ENCODE data around the gene NME5. TPM values are rescaled to one million over a fixed set of nuclear protein-coding genes. Genes with fewer than 3 reads are reported as not detected.
A peak's percentile ranks its signal among the peaks of the same experiment; 100 is the strongest.

The NME5 gene
- total and polyA plus RNA-seq, 9 of the 15 experiments (the other 6 are each of a cell fraction or from before 2014, with no cell fraction given) = not detected

DNA sequence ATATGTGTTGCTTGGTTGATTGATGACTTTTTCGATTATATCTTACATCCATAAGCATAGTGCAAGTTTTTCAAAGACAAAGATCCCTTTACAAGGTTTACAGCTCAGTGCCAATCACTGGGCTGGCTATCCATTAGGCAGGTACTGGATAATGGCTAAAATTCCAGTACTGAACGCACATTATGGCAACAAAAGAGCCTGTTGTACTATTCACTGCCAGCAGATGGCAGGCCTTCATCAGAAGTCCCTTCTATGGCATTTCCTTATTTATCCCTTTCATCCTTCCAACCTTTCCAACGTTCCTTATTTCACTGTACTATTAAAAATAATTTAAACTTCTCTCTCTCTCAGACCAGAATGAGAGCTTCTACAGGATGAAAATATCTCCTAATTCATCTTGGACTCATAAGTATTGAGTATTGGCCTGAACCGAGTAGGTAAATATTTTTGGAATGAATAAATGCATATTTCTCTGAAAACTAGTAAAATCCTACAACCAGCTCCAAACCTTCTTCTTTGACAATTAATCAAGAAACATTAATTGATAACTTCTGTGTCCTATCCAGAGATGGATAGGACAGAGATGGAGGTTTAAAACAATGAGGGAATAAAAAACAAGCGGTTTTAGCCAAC lies 62.0 kb downstream of the NME5 start:
- no peak overlapping the region for H3K4me2 ChIP-seq (ENCODE audit: insufficient read depth, low read length)
- no TSS peak for BruUV-seq (replicated peaks)
- ChIA-PET POLR2A (no interaction called here), CTCF (ENCODE audit: low intra/inter-chr PET ratio) (interaction anchor here (0.6 to 3.5 kb wide), 4 partner anchors 10 to 1690 kb away, joined by 3 to 32 read pairs (median 4); no protein-coding TSS in a partner anchor)
- intact Hi-C loops (cut with micrococcal nuclease) = loop anchor here (1.0 kb wide), 1 partner anchor 56 kb away; no protein-coding TSS in a partner anchor
- no peak overlapping the region for H3K27ac ChIP-seq (ENCODE audit: extremely low read depth, low read depth, low read length)
- WGBS (ENCODE audit: insufficient coverage, low coverage, missing lambda C conversion rate) = 13% methylated on average over 5 of the region's 5 CpGs
- FAIRE-seq = peak; percentile 92
- H3K36me3 ChIP-seq (ENCODE audit: control insufficient read depth, insufficient read depth, low read length) = no peaks in the 10 kb centered on the region
- DNase-seq (ENCODE audit: extremely low read depth in 1 of 4, low spot score in 3 of 4) = peak; percentile 56 to 73 (median 62)
- in situ Hi-C loops (cut with MboI) = no loop called here
- H3K9me1 ChIP-seq (ENCODE audit: control insufficient read depth, insufficient read depth, low read length) = no peaks in the 10 kb centered on the region
- no peaks in the 10 kb centered on the region; a peak in 1 of 5 replicates for H3K4me1 ChIP-seq (replicated peaks in 1 of 2; ENCODE audit: control insufficient read depth in 2 of 2, insufficient read depth in 2 of 2, low read length in 2 of 2)
- H2AFZ ChIP-seq (ENCODE audit: low read depth, low read length) = no peak overlapping the region
- no peaks in the 10 kb centered on the region for H3K79me2 ChIP-seq (ENCODE audit: control insufficient read depth, insufficient read depth, low read length)
- H3K4me3 ChIP-seq = no peak overlapping the region
- ATAC-seq = peak; percentile 83
- H3K9ac ChIP-seq (ENCODE audit: insufficient read depth in 1 of 2, low read depth in 2 of 2, low read length in 2 of 2) = no peak overlapping the region
- H3K9me3 ChIP-seq (replicated peaks; ENCODE audit: control insufficient read depth, insufficient read depth, low read depth, low read length) = no peaks in the 10 kb centered on the region
- H3K27me3 ChIP-seq (ENCODE audit: control insufficient read depth in 2 of 2, insufficient read depth in 2 of 2, low read length in 2 of 2) = no peaks in the 10 kb centered on the region; a peak in 1 of 5 replicates
- H4K20me1 ChIP-seq (replicated peaks; ENCODE audit: control insufficient read depth, insufficient read depth, low read length) = no peaks in the 10 kb centered on the region
- TF ChIP-seq SMC3 (conservative IDR thresholded peaks at IDR 0.05; ENCODE audit: insufficient read depth, low read depth, low read length) = peak; percentile 71
- peak; percentile 57 to 60; a peak in 2 of 4 replicates for TF ChIP-seq FOXK2 (conservative IDR thresholded peaks at IDR 0.05 in 1 of 2, IDR thresholded peaks at IDR 0.05 in 1 of 2; ENCODE audit: low read depth in 2 of 2)
- peak; percentile 17; the same call in 1 of the 2 replicates for TF ChIP-seq JUND (IDR thresholded peaks at IDR 0.05; ENCODE audit: borderline replicate concordance, low read depth, low read length)
- no peak for TF ChIP-seq JUND (tag; IDR thresholded peaks at IDR 0.05; ENCODE audit: borderline replicate concordance, low read depth, low read length)
- no peak for TF ChIP-seq ZNF282 (CRISPR knock-in tag; IDR thresholded peaks at IDR 0.05)
- no peak for TF ChIP-seq PTBP1 (IDR thresholded peaks at IDR 0.05; ENCODE audit: low read depth, low read length)
- TF ChIP-seq CC2D1A (IDR thresholded peaks at IDR 0.05) = 0 out of 2 replicates have a peak, but pooled peaks have one; percentile 23
- TF ChIP-seq RAD21 (CRISPR knock-in tag; conservative IDR thresholded peaks at IDR 0.05 in 1 of 2, IDR thresholded peaks at IDR 0.05 in 1 of 2) = peak; percentile 78 to 93
- no peak for TF ChIP-seq BMI1 (IDR thresholded peaks at IDR 0.05; ENCODE audit: low read length)
- TF ChIP-seq, protein P1, sequence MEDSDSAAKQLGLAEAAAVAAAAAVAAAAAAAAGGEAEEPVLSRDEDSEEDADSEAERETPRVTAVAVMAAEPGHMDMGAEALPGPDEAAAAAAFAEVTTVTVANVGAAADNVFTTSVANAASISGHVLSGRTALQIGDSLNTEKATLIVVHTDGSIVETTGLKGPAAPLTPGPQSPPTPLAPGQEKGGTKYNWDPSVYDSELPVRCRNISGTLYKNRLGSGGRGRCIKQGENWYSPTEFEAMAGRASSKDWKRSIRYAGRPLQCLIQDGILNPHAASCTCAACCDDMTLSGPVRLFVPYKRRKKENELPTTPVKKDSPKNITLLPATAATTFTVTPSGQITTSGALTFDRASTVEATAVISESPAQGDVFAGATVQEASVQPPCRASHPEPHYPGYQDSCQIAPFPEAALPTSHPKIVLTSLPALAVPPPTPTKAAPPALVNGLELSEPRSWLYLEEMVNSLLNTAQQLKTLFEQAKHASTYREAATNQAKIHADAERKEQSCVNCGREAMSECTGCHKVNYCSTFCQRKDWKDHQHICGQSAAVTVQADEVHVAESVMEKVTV (CRISPR knock-in tag; IDR thresholded peaks at IDR 0.05) = peak; percentile 80
- TF ChIP-seq SPI1 (IDR thresholded peaks at IDR 0.05; ENCODE audit: borderline replicate concordance, low read depth, low read length) = peak; percentile 49; the same call in 1 of the 2 replicates
- no peak for TF ChIP-seq NFATC3 (IDR thresholded peaks at IDR 0.05)
- no peak for TF ChIP-seq SRSF1 (IDR thresholded peaks at IDR 0.05; ENCODE audit: low read depth, low read length)
- TF ChIP-seq L3MBTL2 (IDR thresholded peaks at IDR 0.05) = 0 out of 2 replicates have a peak, but pooled peaks have one; percentile 13
